Fibroblast of villous mesenchyme (primary cell): Measurements from ENCODE around the gene JADE2. TPM values are rescaled to one million over a fixed set of nuclear protein-coding genes. Genes with fewer than 3 reads are reported as not detected.
"Not testable (repeated sequence)": the region's sequence is repeated elsewhere in the genome, so short reads cannot be mapped to it uniquely, and the experiment has no call there.

Experiments
- DNase-seq: peaks from one replicate; pipeline ENCODE4 v3.0.0-alpha.2; 2010; ENCODE audit warnings: low read depth
- H3K4me3 ChIP-seq: 2 replicates; pipeline ENCODE4 v1.5.1; 2011; ENCODE audit warnings: low read depth, mild to moderate bottlenecking, low read length
- CTCF ChIP-seq: IDR thresholded peaks from 2 replicates; pipeline ENCODE4 v1.5.1; 2012; ENCODE audit warnings: low read depth, mild to moderate bottlenecking, low read length; ENCODE audit not compliant: insufficient read depth
- total RNA-seq: library from RNA; depleted of rRNA; stranded (reverse); fragments of >200 nt; gene quantifications from 2 replicates; pipeline ENCODE4 v1.2.3, GENCODE V29; 2012

The JADE2 gene
- total RNA-seq, 1 donor, result 35.4 TPM

- H3K4me3 ChIP-seq, result no peak overlapping the region
- no peak for DNase-seq
- no peak for TF ChIP-seq CTCF
These were observed 22.7 kb downstream of the JADE2 start for GRCh38 chr5:134547999-134548658.

GRCh38 chr5:134549714-134550113 is 24.2 kb downstream of the JADE2 start:
- DNase-seq, result no peak
- TF ChIP-seq CTCF, result no peak
- H3K4me3 ChIP-seq, result no peak overlapping the region

- no peak overlapping the region for H3K4me3 ChIP-seq
- no peak for TF ChIP-seq CTCF
- no peak for DNase-seq
These were observed 25.1 kb downstream of the JADE2 start for GRCh38 chr5:134550271-134551214.

DNA sequence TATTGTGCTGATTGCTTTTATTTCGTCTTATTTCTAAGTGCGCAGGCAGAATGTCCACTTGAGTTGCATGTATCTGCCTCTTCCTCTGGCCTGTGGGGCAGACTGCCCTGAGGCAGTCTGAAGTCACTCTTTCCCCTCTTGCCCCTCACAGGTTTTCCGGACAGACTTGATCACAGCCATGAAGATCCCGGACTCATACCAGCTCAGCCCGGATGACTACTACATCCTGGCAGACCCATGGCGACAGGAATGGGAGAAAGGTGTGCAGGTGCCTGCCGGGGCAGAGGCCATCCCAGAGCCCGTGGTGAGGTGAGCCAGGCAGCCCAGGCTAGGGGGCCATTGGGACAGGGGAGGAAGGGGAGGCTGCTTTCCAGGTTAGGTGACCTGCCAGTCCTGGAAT is 26.4 kb downstream of the JADE2 start:
- TF ChIP-seq CTCF, result no peak
- no peak overlapping the region for H3K4me3 ChIP-seq
- no peak for DNase-seq

GRCh38 chr5:134552301-134552700 is 26.8 kb downstream of the JADE2 start:
- DNase-seq, result peak; percentile 95
- H3K4me3 ChIP-seq, result no peak overlapping the region
- TF ChIP-seq CTCF, result no peak

DNA sequence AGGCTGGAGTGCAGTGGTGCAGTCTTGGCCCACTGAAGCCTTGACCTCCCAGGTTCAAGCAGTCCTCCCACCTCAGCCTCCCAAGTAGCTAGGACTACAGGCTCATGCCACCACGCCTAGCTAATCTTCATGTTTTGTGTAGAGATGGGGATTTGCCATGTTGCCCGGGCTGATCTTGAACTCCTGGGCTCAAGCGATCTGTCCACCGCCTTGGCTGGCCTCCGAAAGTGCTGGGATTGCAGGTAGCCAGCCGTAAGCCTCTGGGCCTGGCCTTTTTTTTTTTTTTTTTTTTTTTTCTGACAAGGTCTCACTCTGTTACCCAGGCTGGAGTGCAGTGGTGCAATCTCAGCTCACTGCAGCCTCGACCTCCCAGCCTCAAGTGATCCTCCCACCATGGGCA is 27.2 kb downstream of the JADE2 start:
- H3K4me3 ChIP-seq, DNase-seq: not testable (repeated sequence)

GRCh38 chr5:134553821-134554267 is 28.4 kb downstream of the JADE2 start:
- DNase-seq, result peak; percentile 72
- no peak overlapping the region for H3K4me3 ChIP-seq
- no peak for TF ChIP-seq CTCF
